Thyroid gland (tissue), 4 donors: ENCODE data around the gene SMARCC2. TPM values are rescaled to one million over a fixed set of nuclear protein-coding genes. Genes with fewer than 3 reads are reported as not detected.

Source experiments
- DNase-seq, 2 donors: peaks; one replicate each; pipeline ENCODE4 v3.0.0-alpha.2; 2019
- H3K27ac ChIP-seq, 3 donors: fragments of 200-600 bp; sonication (generic); 1 replicate in 2 of 3; 2 replicates in 1 of 3; pipeline ENCODE4 v1.5.1; 2016 to 2019; ENCODE audit warnings: mild to moderate bottlenecking in 1 of 3, moderate library complexity in 1 of 3
- H3K27me3 ChIP-seq: fragments of 200-600 bp; sonication (generic); one replicate; pipeline ENCODE4 v1.5.1; 2019
- H3K36me3 ChIP-seq, 2 donors: fragments of 200-600 bp; sonication (generic); one replicate each; pipeline ENCODE4 v1.5.1; 2016 to 2019
- H3K4me1 ChIP-seq, 2 donors: fragments of 200-600 bp; sonication (generic); one replicate each; pipeline ENCODE4 v1.5.1; 2017 to 2019
- H3K4me3 ChIP-seq, 3 donors: fragments of 200-600 bp; sonication (generic); replicated peaks in 1 of 3; 1 replicate in 2 of 3; 2 replicates in 1 of 3; pipeline ENCODE4 v1.5.1; 2016; ENCODE audit warnings: mild to moderate bottlenecking in 1 of 3
- H3K9me3 ChIP-seq: fragments of 200-600 bp; sonication (generic); one replicate; pipeline ENCODE4 v1.5.1; 2017
- CTCF ChIP-seq, 6 experiments: fragments of 200-600 bp in 3 of 6; fragments of 450-650 bp in 3 of 6; sonication (generic) in 3 of 6; IDR thresholded peaks; one replicate each; pipeline ENCODE4 v1.5.1; 2016 to 2019; ENCODE audit warnings: antibody characterized with exemption in 6 of 6, mild to moderate bottlenecking in 2 of 6, inconsistent platforms in 1 of 6, moderate library complexity in 1 of 6
- POLR2A ChIP-seq, 2 donors: fragments of 450-650 bp; IDR thresholded peaks; one replicate each; pipeline ENCODE4 v1.6.1; 2017; ENCODE audit warnings: antibody characterized with exemption in 2 of 2, mild to moderate bottlenecking in 2 of 2, moderate library complexity in 1 of 2
- WGBS, 2 donors: methylation state at CpG; one replicate each; pipeline ENCODE4 v1.1.5; 2017; 5-methylcytosine and 5-hydroxymethylcytosine counted together
- intact Hi-C: fragments of 100-400 bp; cut with DNase I; formaldehyde crosslinking; loops from one replicate; pipeline ENCODE4 v1.15.1; 2023
- total RNA-seq, 4 donors: library from RNA; depleted of rRNA; stranded (reverse); fragments of >200 nt; gene quantifications; one replicate each; pipeline ENCODE4 v1.2.3, GENCODE V29; 2016

The SMARCC2 gene
- total RNA-seq, 4 donors from 2014 or later: 76.5 to 101 (median 83.0) TPM

GRCh38 chr12:56205445-56205844 is 16.2 kb upstream of the SMARCC2 start:
- intact Hi-C loops: loop anchor here (10.0 kb wide), 1 partner anchor 259 kb away; the partner anchor contains the start of gene SPRYD4
- peaks cover 0 to 5% of the 10 kb centered on the region in 2 donors for H3K4me1 ChIP-seq
- no peaks in the 10 kb centered on the region for H3K9me3 ChIP-seq
- peaks cover 40 to 47% of the 10 kb centered on the region in 2 donors for H3K36me3 ChIP-seq
- TF ChIP-seq CTCF (IDR thresholded peaks at IDR 0.05) (no peak), POLR2A (IDR thresholded peaks at IDR 0.05) (no peak)
- H3K27me3 ChIP-seq: no peaks in the 10 kb centered on the region
- DNase-seq: no peak
- no peak overlapping the region for H3K4me3 ChIP-seq
- H3K27ac ChIP-seq: no peak overlapping the region

GRCh38 chr12:56204275-56204674 is 15.0 kb upstream of the SMARCC2 start:
- H3K4me3 ChIP-seq: no peak overlapping the region
- no peaks in the 10 kb centered on the region for H3K9me3 ChIP-seq
- DNase-seq: no peak
- no peak overlapping the region for H3K27ac ChIP-seq
- H3K27me3 ChIP-seq: no peaks in the 10 kb centered on the region
- H3K4me1 ChIP-seq: peaks cover 0 to 5% of the 10 kb centered on the region in 2 donors
- no peak for TF ChIP-seq CTCF (IDR thresholded peaks at IDR 0.05)
- no peak for TF ChIP-seq POLR2A (IDR thresholded peaks at IDR 0.05)
- intact Hi-C loops: loop anchor here (10.0 kb wide), 1 partner anchor 261 kb away; the partner anchor contains the start of gene SPRYD4
- H3K36me3 ChIP-seq: peaks cover 30 to 36% of the 10 kb centered on the region in 2 donors

GRCh38 chr12:56202838-56203237 is 13.6 kb upstream of the SMARCC2 start:
- intact Hi-C loops: loop anchor here (10.0 kb wide), 1 partner anchor 262 kb away; the partner anchor contains the start of gene SPRYD4
- H3K27ac ChIP-seq: no peak overlapping the region
- 60 to 67% methylated on average over 2 of the region's 2 CpGs for WGBS, 2 donors

GRCh38 chr12:56202366-56202765 is 13.1 kb upstream of the SMARCC2 start:
- TF ChIP-seq CTCF (IDR thresholded peaks at IDR 0.05): no peak
- no peak for TF ChIP-seq POLR2A (IDR thresholded peaks at IDR 0.05)
- H3K4me3 ChIP-seq: no peak overlapping the region
- H3K27ac ChIP-seq: peak overlapping the region in 1 of 3 donors; percentile 37
- WGBS, 2 donors: 56 to 64% methylated on average over 1 of the region's 1 CpG
- peaks cover 18 to 22% of the 10 kb centered on the region in 2 donors for H3K36me3 ChIP-seq
- no peaks in the 10 kb centered on the region for H3K9me3 ChIP-seq
- no peaks in the 10 kb centered on the region for H3K27me3 ChIP-seq
- peaks cover 0 to 5% of the 10 kb centered on the region in 2 donors for H3K4me1 ChIP-seq
- DNase-seq: no peak
- intact Hi-C loops: loop anchor here (10.0 kb wide), 1 partner anchor 262 kb away; the partner anchor contains the start of gene SPRYD4

More at GRCh38 chr12:56202838-56203237, 13.6 kb upstream of the SMARCC2 start:
- TF ChIP-seq POLR2A (IDR thresholded peaks at IDR 0.05) (no peak), CTCF (IDR thresholded peaks at IDR 0.05) (no peak)
- DNase-seq: no peak
- Histone ChIP-seq H3K36me3 (peaks cover 22 to 27% of the 10 kb centered on the region in 2 donors), H3K27me3 (no peaks in the 10 kb centered on the region), H3K4me3 (no peak overlapping the region), H3K9me3 (no peaks in the 10 kb centered on the region), H3K4me1 (peaks cover 0 to 5% of the 10 kb centered on the region in 2 donors)

- Histone ChIP-seq H3K36me3 (no peaks in the 10 kb centered on the region), H3K27ac (no peak overlapping the region), H3K4me3 (no peak overlapping the region), H3K27me3 (no peaks in the 10 kb centered on the region), H3K9me3 (no peaks in the 10 kb centered on the region), H3K4me1 (peaks cover 0 to 5% of the 10 kb centered on the region in 2 donors)
- intact Hi-C loops: no loop called here
- TF ChIP-seq CTCF (IDR thresholded peaks at IDR 0.05): no peak
- no peak for TF ChIP-seq POLR2A (IDR thresholded peaks at IDR 0.05)
- WGBS, 2 donors: 73 to 83% methylated on average over 1 of the region's 1 CpG
- no peak for DNase-seq
These were observed 9.6 kb upstream of the SMARCC2 start for GRCh38 chr12:56198836-56199235.
